H1 (cell line): ENCODE results near the gene DRC7. TPM values are rescaled to one million over a fixed set of nuclear protein-coding genes. Genes with fewer than 3 reads are reported as not detected.

Experiments
- CTCF ChIA-PET: fragments of 300-600 bp; sonication (Branson Sonifier 250); formaldehyde crosslinking; loops from one replicate; lab custom pipeline; 2021; ENCODE audit not compliant: partially characterized antibody; lab: Charles Lee
- POLR2A ChIA-PET: fragments of 300-600 bp; sonication (Branson Sonifier 250); formaldehyde crosslinking; loops from one replicate; lab custom pipeline; 2021; ENCODE audit warnings: inconsistent platforms; ENCODE audit not compliant: partially characterized antibody; lab: Charles Lee
- DNase-seq, 2 experiments: peaks; one replicate each; pipeline versions ENCODE4 v3.0.0 to v3.0.0-alpha.2; 2010 to 2022; ENCODE audit warnings: low spot score in 2 of 2, low read depth in 1 of 2, mixed read lengths in 1 of 2
- FAIRE-seq: peaks from 2 replicates; lab custom pipeline; 2011; peaks lifted over from hg19 to GRCh38; lab: Jason Lieb, UNC
- H2AFZ ChIP-seq: 2 replicates; pipeline ENCODE4 v1.8.1; 2012; ENCODE audit warnings: low read length, inconsistent platforms
- H2AK5ac ChIP-seq: 2 replicates; pipeline ENCODE4 v1.6.1; 2013; ENCODE audit warnings: low read depth, low read length
- H2BK120ac ChIP-seq: replicated peaks from 2 replicates; pipeline ENCODE3; 2013; ENCODE audit warnings: low read depth, low read length, inconsistent platforms
- H2BK12ac ChIP-seq: 2 replicates; pipeline ENCODE4 v1.6.1; 2013; ENCODE audit warnings: low read depth, low read length
- H2BK15ac ChIP-seq: 2 replicates; pipeline ENCODE4 v1.6.1; 2013; ENCODE audit warnings: low read length
- H2BK20ac ChIP-seq: 2 replicates; pipeline ENCODE4 v1.6.1; 2013; ENCODE audit warnings: low read length
- H2BK5ac ChIP-seq: 2 replicates; pipeline ENCODE4 v1.6.1; 2013; ENCODE audit warnings: low read depth, low read length
- H3K14ac ChIP-seq: 2 replicates; pipeline ENCODE4 v1.6.1; 2013; ENCODE audit warnings: inconsistent platforms; ENCODE audit not compliant: insufficient read length
- H3K18ac ChIP-seq: 2 replicates; pipeline ENCODE4 v1.6.1; 2013; ENCODE audit warnings: low read length; ENCODE audit errors: extremely low read depth
- H3K23ac ChIP-seq: 2 replicates; pipeline ENCODE4 v1.6.1; 2013; ENCODE audit warnings: inconsistent platforms; ENCODE audit not compliant: insufficient read length
- H3K23me2 ChIP-seq: 2 replicates; pipeline ENCODE4 v1.6.1; 2013; ENCODE audit warnings: low read depth, low read length
- H3K27ac ChIP-seq: 2 replicates; pipeline ENCODE4 v1.6.1; 2011; ENCODE audit warnings: low read depth, low read length, inconsistent platforms
- H3K27me3 ChIP-seq, 4 experiments: replicated peaks in 1 of 4; 1 replicate in 1 of 4; 2 replicates in 3 of 4; pipeline versions ENCODE4 v1.6.1 to v1.8.1; 2011 to 2013; ENCODE audit warnings: low read length in 3 of 4, mild to moderate bottlenecking in 3 of 4, inconsistent platforms in 2 of 4, mixed read lengths in 2 of 4, moderate library complexity in 1 of 4; ENCODE audit not compliant: control insufficient read depth in 3 of 4, insufficient read depth in 3 of 4; ENCODE audit errors: extremely low read depth in 1 of 4
- H3K36me3 ChIP-seq, 4 experiments: 2 replicates each; pipeline versions ENCODE4 v1.6.1 to v1.8.1; 2011 to 2013; ENCODE audit warnings: mild to moderate bottlenecking in 4 of 4, low read length in 3 of 4, moderate library complexity in 2 of 4, control low read depth in 1 of 4, inconsistent platforms in 1 of 4; ENCODE audit not compliant: insufficient read depth in 4 of 4, control insufficient read depth in 2 of 4
- H3K4ac ChIP-seq: replicated peaks from 2 replicates; pipeline ENCODE3; 2013; ENCODE audit warnings: low read length, low read depth, mixed read lengths, inconsistent platforms; ENCODE audit not compliant: insufficient read length
- H3K4me1 ChIP-seq, 4 experiments: replicated peaks in 1 of 4; 1 replicate in 1 of 4; 2 replicates in 3 of 4; pipeline versions ENCODE4 v1.6.1 to v1.8.1; 2011 to 2013; ENCODE audit warnings: low read length in 3 of 4, inconsistent platforms in 2 of 4, mixed read lengths in 1 of 4; ENCODE audit not compliant: insufficient read depth in 4 of 4, control insufficient read depth in 3 of 4
- H3K4me2 ChIP-seq, 2 experiments: 2 replicates each; pipeline versions ENCODE4 v1.6.1 to v1.8.1; 2011 to 2013; ENCODE audit warnings: low read depth in 2 of 2, low read length in 2 of 2, control low read depth in 1 of 2, inconsistent platforms in 1 of 2, mild to moderate bottlenecking in 1 of 2; ENCODE audit not compliant: insufficient read depth in 1 of 2
- H3K4me3 ChIP-seq, 4 experiments: fragments of 200-600, 300-600 bp in 1 of 4; sonication (generic), shearing (Covaris generic), sonication (Bioruptor Twin) in 1 of 4; 2 replicates each; pipeline versions ENCODE4 v1.5.1 to v1.8.1; 2011 to 2016; ENCODE audit warnings: low read length in 4 of 4, low read depth in 3 of 4, control low read depth in 2 of 4, inconsistent platforms in 2 of 4, mild to moderate bottlenecking in 2 of 4, mixed read lengths in 1 of 4, moderate library complexity in 1 of 4; ENCODE audit not compliant: insufficient read depth in 2 of 4; ENCODE audit errors: extremely low read depth in 1 of 4
- H3K56ac ChIP-seq: replicated peaks from 2 replicates; pipeline ENCODE3; 2013; ENCODE audit warnings: low read depth, mild to moderate bottlenecking, mixed read lengths, low read length, inconsistent platforms; ENCODE audit not compliant: insufficient read length
- H3K79me1 ChIP-seq: 2 replicates; pipeline ENCODE4 v1.6.1; 2013; ENCODE audit warnings: low read depth, low read length, control low read depth
- H3K79me2 ChIP-seq, 2 experiments: 2 replicates each; pipeline versions ENCODE4 v1.6.1 to v1.8.1; 2012 to 2013; ENCODE audit warnings: low read length in 2 of 2, mild to moderate bottlenecking in 2 of 2, inconsistent platforms in 1 of 2; ENCODE audit not compliant: insufficient read depth in 2 of 2, control insufficient read depth in 1 of 2
- H3K9ac ChIP-seq, 4 experiments: replicated peaks in 1 of 4; 1 replicate in 1 of 4; 2 replicates in 3 of 4; pipeline versions ENCODE4 v1.6.1 to v1.8.1; 2011 to 2013; ENCODE audit warnings: low read depth in 3 of 4, low read length in 3 of 4, control low read depth in 2 of 4, mild to moderate bottlenecking in 2 of 4, moderate library complexity in 2 of 4, inconsistent platforms in 1 of 4; ENCODE audit errors: extremely low read depth in 1 of 4
- H3K9me3 ChIP-seq, 2 experiments: 2 replicates each; pipeline versions ENCODE4 v1.6.1 to v1.8.1; 2012 to 2013; ENCODE audit warnings: mild to moderate bottlenecking in 2 of 2, moderate library complexity in 2 of 2, control low read depth in 1 of 2, inconsistent platforms in 1 of 2, low read depth in 1 of 2, low read length in 1 of 2, mixed read lengths in 1 of 2; ENCODE audit not compliant: insufficient read depth in 2 of 2
- H4K20me1 ChIP-seq, 2 experiments: replicated peaks in 1 of 2; 2 replicates each; pipeline versions ENCODE3 to v1.8.1; 2011 to 2013; ENCODE audit warnings: inconsistent platforms in 2 of 2, low read length in 2 of 2, mild to moderate bottlenecking in 1 of 2; ENCODE audit not compliant: insufficient read depth in 2 of 2, control insufficient read depth in 1 of 2
- H4K5ac ChIP-seq: 2 replicates; pipeline ENCODE4 v1.6.1; 2013; ENCODE audit warnings: low read length, low read depth, mixed read lengths, inconsistent platforms; ENCODE audit not compliant: insufficient read length
- H4K8ac ChIP-seq: 2 replicates; pipeline ENCODE4 v1.8.0; 2013; ENCODE audit warnings: mild to moderate bottlenecking, moderate library complexity, low read length, inconsistent platforms; ENCODE audit not compliant: insufficient read depth; ENCODE audit errors: extremely low read depth
- H4K91ac ChIP-seq: replicated peaks from 2 replicates; pipeline ENCODE3; 2013; ENCODE audit warnings: low read length, mixed read lengths, inconsistent platforms; ENCODE audit not compliant: insufficient read length
- ASH2L ChIP-seq: fragments of 200-600, 300-600 bp; sonication (generic); IDR thresholded peaks from one replicate; pipeline ENCODE4 v1.7.1; 2017; ENCODE audit warnings: low read length
- BCL11A ChIP-seq, 2 experiments: IDR thresholded peaks; one replicate each; pipeline ENCODE4 v1.6.1; 2011; ENCODE audit warnings: low read depth in 2 of 2, low read length in 2 of 2, mild to moderate bottlenecking in 2 of 2
- BRCA1 ChIP-seq: IDR thresholded peaks from 2 replicates; pipeline ENCODE4 v1.6.1; 2012; ENCODE audit warnings: low read depth, low read length, improper control_type of control experiment
- CHD1 ChIP-seq: IDR thresholded peaks from 2 replicates; pipeline ENCODE4 v1.6.1; 2012; ENCODE audit warnings: low read depth, low read length, improper control_type of control experiment
- EP300 ChIP-seq, 2 experiments: IDR thresholded peaks; 1 replicate in 1 of 2; 2 replicates in 1 of 2; pipeline ENCODE4 v1.6.1; 2011 to 2012; ENCODE audit warnings: low read depth in 2 of 2, low read length in 2 of 2, mild to moderate bottlenecking in 2 of 2, borderline replicate concordance in 1 of 2, inconsistent platforms in 1 of 2, moderate library complexity in 1 of 2
- KDM5A ChIP-seq: fragments of 200-600 bp; IDR thresholded peaks from 2 replicates; pipeline ENCODE4 v1.7.1; 2012; ENCODE audit warnings: mild to moderate bottlenecking, low read length, inconsistent platforms, mixed read lengths
- NANOG ChIP-seq: IDR thresholded peaks from 2 replicates; pipeline ENCODE4 v1.6.1; 2011; ENCODE audit warnings: low read length, low read depth, mild to moderate bottlenecking, inconsistent platforms; ENCODE audit not compliant: insufficient read depth, poor library complexity, severe bottlenecking
- POLR2A ChIP-seq, 2 experiments: IDR thresholded peaks; 1 replicate in 1 of 2; 2 replicates in 1 of 2; pipeline ENCODE4 v1.6.1; 2011; ENCODE audit warnings: low read depth in 2 of 2, low read length in 2 of 2, mild to moderate bottlenecking in 2 of 2; ENCODE audit errors: control extremely low read depth in 1 of 2
- POLR2AphosphoS5 ChIP-seq: IDR thresholded peaks from 2 replicates; pipeline ENCODE4 v1.6.1; 2011; ENCODE audit warnings: low read depth, low read length
- YY1 ChIP-seq: IDR thresholded peaks from 2 replicates; pipeline ENCODE4 v1.6.1; 2011; ENCODE audit warnings: low read depth, mild to moderate bottlenecking, low read length
- WGBS, 2 experiments: shearing (Covaris generic) in 1 of 2; methylation state at CpG; one replicate each; pipeline versions ENCODE4 v1.1.6 to v1.1.7; 2013 to 2015; ENCODE audit warnings: low lambda C conversion rate in 2 of 2, mixed read lengths in 2 of 2, inconsistent platforms in 1 of 2, low coverage in 1 of 2, missing lambda C conversion rate in 1 of 2; ENCODE audit not compliant: insufficient replicate concordance in 2 of 2, insufficient coverage in 1 of 2, insufficient read length in 1 of 2; ENCODE audit errors: extremely low coverage in 1 of 2, missing lambda C conversion rate in 1 of 2; 5-methylcytosine and 5-hydroxymethylcytosine counted together
- polyA plus RNA-seq, 7 experiments: library from polyadenylated mRNA; depleted of rRNA in 3 of 7; stranded (reverse) in 5 of 7; unstranded in 2 of 7; fragments of >200 nt in 5 of 7; fragments of 200-250 nt in 2 of 7; gene quantifications; 1 replicate in 5 of 7; 2 replicates in 1 of 7; 4 replicates in 1 of 7; pipeline versions ENCODE4 v1.2.1 to v1.2.3, GENCODE V29; 2011 to 2013; ENCODE audit warnings: missing spikeins in 2 of 7, mixed read lengths in 2 of 7
- total RNA-seq: library from RNA; stranded (reverse); fragmentation: NEBNext Ultra II Directional; extraction: Animal tissue kit (Norgen Biotek cat#: 25700); gene quantifications from 2 replicates; pipeline ENCODE4 v1.2.1, GENCODE V29; 2021

The DRC7 gene
- total and polyA plus RNA-seq, 2 of the 8 experiments (the other 6 are each of a cell fraction or from before 2014, with no cell fraction given), result 0.14 TPM; not detected in 1

DNA sequence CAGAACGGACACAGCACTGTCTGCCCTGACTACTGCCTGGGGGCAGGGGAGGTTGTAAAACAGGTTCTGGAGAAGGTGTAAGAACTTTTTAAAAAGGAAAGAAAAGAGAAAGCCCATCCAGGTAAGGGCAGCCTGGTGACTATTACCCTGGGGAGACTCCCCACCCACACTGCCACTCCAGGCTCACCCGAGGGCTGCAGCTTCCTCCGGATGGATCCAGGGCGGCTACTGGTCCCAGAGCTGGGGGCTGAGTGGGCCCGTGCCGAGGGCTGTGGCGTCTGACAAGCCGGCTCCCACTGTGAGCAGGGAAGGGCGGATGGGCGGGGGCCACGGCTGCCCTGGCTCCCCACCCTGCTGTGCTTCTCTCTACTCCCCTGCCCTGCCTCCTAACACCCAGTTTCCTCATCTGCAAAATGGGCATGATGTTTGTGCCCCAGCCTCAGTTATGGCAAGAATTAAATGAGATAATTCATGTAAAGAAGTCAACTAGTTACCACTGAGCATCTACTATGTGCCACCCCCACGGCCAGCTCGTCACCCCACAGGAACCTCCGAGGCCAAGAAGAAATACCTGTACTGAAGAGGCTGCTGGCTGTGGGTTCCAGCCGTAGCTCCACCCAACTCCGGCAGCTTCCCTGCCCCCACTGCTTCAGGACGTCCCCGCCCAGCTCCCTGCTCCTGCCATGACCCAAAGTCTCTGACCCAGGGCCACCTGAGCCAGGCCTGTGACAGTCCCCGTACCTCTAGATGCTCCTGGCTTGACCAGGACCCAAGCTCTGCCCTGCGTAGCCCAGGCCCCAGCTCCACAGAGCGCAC, 65.1 kb downstream of the DRC7 start:
- Histone ChIP-seq H2BK120ac (no peak overlapping the region), H4K8ac (no peak overlapping the region), H4K20me1 (peaks cover 4 to 6% of the 10 kb centered on the region in 2 experiments), H3K27me3 (no peaks in the 10 kb centered on the region; a peak in 1 of 7 replicates), H2BK12ac (no peak overlapping the region), H3K79me2 (no peaks in the 10 kb centered on the region), H2AK5ac (no peak overlapping the region), H3K79me1 (no peaks in the 10 kb centered on the region), H3K23me2 (no peaks in the 10 kb centered on the region), H3K9ac (no peak overlapping the region), H3K27ac (no peak overlapping the region), H3K4ac (no peak overlapping the region), H3K14ac (no peak overlapping the region), H3K4me1 (peaks cover 0 to 12% (median 7%) of the 10 kb centered on the region in 4 experiments; a peak in 4 of 7 replicates), H2AFZ (no peak overlapping the region), H4K5ac (no peak overlapping the region), H2BK5ac (0 out of 2 replicates have a peak overlapping the region, but pooled peaks have one; percentile 12), H3K36me3 (peaks cover 0 to 8% (median 2%) of the 10 kb centered on the region in 4 experiments; a peak in 5 of 8 replicates), H3K18ac (no peak overlapping the region; the same call in 1 of the 2 replicates), H3K56ac (no peak overlapping the region), H3K23ac (no peak overlapping the region), H3K9me3 (no peaks in the 10 kb centered on the region), H2BK15ac (no peak overlapping the region), H3K4me2 (no peak overlapping the region), H4K91ac (no peak overlapping the region), H3K4me3 (no peak overlapping the region), H2BK20ac (no peak overlapping the region)
- DNase-seq, result peak in 1 of 2 experiments; percentile 49
- POLR2A ChIA-PET, result interaction anchor here (1.0 to 2.4 kb wide), 6 partner anchors 8 to 24 kb away, joined by 4 to 13 read pairs (median 5); partner anchors contain the start of gene KATNB1
- WGBS, 2 experiments, result 80% methylated on average over 17 of the region's 21 CpGs; no CpG with 5 or more reads in 1 of the 2 experiments
- FAIRE-seq, result no peak
- CTCF ChIA-PET, result interaction anchor here (0.8 to 4.8 kb wide), 23 partner anchors 10 to 272 kb away, joined by 3 to 18 read pairs (median 4); no protein-coding TSS in a partner anchor
- no peak for TF ChIP-seq CHD1
- TF ChIP-seq KDM5A, result no peak
- TF ChIP-seq EP300 (IDR thresholded peaks at IDR 0.05; ENCODE audit: borderline replicate concordance in 1 of 2, low read depth in 2 of 2, low read length in 2 of 2), result no peak
- TF ChIP-seq NANOG, result no peak
- TF ChIP-seq BCL11A (IDR thresholded peaks at IDR 0.05; ENCODE audit: low read depth in 2 of 2, low read length in 2 of 2), result no peak
- no peak for TF ChIP-seq YY1
- no peak for TF ChIP-seq POLR2A (IDR thresholded peaks at IDR 0.05; ENCODE audit: control extremely low read depth in 1 of 2, low read depth in 2 of 2, low read length in 2 of 2)
- TF ChIP-seq BRCA1, result no peak
- no peak for TF ChIP-seq ASH2L
- no peak for TF ChIP-seq POLR2AphosphoS5
